ENCODE measurements around the gene CLDN6.
A peak's percentile ranks its signal among the peaks of the same experiment; 100 is the strongest.

The CLDN6 gene

GRCh38 chr16:3013491-3013951 lies 4.5 kb downstream of the CLDN6 start:
- no peak for DNase-seq (ENCODE audit: low spot score)

DNA sequence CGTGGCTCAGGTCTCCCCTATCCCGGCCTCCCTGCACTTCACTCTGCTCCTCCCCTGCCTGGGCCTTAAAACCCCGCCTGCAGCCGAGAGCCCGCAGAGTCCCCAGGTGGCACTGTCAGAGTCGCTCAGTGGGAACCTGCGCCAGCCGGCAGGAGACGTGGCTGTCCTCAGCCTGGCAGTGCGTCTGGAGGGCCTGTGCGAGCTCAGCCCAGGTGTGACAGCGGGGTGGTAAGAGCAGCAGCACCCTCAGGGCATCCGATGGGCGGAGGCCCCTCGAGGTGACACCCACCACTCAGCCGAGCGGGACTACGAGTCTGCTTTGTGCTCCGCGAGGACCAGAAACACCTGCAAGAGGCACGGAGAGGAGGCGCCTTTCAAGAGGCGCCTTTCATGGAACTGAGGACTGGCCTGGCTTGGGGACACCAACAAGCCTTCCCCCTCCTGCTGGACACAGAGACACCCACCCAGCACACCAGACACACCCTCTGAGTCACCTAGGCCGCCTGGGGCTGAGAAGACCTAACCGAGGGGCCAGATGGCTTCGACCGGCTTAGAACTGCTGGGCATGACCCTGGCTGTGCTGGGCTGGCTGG lies 5.1 kb downstream of the CLDN6 start, which contains the start of gene CLDN9:
CLDN9 (plus strand) TSS at position 96 of the 593 bp plus-strand sequence; CDS start at position 536, 440 bp downstream.
- DNase-seq (ENCODE audit: low spot score): no peak

DNA sequence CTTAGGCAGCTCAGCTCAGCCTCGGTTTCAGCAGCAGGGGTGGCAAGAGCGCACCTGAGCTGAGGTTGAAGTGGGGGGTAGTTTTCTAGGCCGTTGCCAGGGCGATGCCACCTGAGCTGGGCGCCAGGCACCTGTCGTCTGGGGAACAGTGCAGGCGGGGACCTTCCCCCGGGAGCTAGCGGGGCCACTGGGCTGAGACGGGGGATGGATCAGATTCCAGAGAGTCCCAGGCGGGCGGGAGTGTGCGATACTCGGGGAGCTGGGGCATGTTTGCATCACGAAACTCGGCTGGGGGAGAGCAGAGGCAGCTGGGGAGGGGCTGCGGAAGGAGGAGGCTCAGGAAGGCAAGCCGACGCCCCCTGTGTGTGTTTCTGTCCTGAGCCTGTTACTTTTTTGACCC lies 5.7 kb downstream of the CLDN6 start:
- no peak for DNase-seq (ENCODE audit: low spot score)

DNA sequence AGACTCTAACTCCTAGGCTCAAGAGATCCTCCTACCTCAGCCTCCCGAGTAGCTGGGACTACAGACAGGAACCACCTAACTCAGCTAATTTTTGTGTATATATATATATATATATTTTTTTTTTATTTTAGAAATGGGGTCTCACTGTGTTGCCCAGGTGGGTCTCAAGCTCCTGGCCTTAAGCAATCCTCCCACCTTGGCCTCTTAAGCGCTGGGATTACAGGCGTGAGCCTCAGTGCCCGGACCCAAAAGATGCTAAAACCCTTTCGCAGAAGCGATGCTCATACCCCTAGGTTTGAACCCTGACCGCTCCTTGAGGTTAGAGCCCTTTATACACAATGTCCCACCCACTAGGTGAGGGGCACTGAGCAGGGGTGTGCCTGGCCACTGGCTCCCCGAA lies 7.5 kb downstream of the CLDN6 start:
- no peak for DNase-seq (ENCODE audit: low spot score)

DNA sequence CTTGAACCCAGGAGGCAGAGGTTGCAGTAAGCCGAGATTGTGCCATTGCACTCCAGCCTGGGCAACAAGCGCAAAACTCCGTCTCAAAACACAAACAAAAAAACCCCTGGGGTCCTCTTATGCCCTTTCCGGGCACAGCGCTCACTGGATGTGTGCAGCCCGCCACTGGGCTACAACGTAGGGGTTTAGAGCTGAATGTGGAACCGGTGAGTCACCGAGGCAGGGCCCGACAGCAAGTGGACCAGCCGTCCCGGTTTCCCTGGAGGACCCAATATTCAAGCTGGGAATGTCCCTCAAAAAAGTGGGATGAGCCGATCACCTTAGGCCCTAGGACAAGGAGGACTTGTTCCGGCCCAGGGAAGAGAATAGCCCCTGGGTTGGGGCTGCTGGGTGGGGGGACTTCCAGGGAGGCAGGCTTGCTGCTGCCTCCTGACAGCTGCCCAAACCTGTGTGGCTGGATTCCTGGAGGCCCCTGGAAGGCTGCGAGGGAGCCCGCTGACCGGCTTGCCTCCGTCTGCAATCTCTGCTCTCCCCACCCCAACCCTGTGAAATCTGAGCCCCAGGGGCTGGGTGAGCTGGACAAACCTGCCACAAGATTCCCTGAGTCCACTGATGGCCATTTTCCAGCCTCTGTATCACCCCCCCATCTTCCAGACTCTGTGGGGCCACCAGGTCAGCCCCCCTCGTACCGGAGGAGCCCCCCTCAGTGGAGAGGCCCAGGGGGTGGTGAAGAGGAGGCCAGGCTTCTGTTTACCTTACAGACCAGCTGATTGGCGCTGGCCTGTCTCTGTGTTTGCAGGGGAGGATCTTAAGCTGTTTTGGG lies 8.2 kb downstream of the CLDN6 start:
- DNase-seq (ENCODE audit: low spot score): no peak

DNA sequence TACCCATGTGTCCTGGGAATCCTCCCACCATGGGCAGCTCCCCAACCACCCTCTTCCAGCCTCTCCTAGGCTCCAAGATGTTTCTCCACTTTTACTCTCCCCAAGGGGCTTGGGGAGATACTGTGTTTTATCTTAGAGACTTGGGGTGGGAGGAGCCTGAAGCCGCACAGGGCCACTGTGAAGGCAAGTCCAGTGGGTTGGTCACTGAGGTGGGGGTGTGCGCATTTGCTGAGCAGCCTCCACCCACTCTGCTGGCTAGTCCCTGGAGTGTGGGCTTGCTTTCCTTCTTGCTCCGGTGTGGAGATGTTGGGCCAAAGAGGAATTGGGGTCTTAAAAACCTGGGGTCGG lies 9.3 kb downstream of the CLDN6 start:
- no peak for DNase-seq (ENCODE audit: low spot score)

- no peak for DNase-seq (ENCODE audit: low spot score)
Measured at GRCh38 chr16:3007957-3008689, 9.9 kb downstream of the CLDN6 start.

- DNase-seq (ENCODE audit: low spot score): no peak
Measured at GRCh38 chr16:3007059-3007956, 10.7 kb downstream of the CLDN6 start.

DNA sequence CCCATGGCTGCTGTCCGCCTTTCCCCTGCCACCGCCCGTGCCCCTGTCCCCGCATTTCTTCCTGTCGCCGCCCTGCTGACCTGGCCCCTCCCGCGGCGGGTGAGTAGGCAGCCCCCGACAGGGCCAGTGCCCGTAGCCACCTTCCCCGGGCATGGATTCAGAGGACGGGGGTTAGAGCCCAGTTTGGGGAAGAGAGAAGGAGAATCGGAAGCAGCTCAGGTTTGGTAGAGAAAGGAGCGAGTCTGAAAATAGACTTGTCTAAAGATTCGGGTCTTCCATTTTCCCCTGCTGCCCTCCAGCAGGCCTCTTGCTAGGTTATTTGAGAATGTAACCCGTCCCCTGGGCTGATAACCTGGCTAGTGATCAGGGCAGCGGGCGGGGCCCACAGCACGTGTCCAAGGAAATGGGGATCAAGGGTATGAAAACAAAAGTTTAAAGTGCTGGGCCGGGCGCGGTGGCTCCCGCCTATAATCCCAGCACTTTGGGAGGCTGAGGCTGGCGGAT lies 13.2 kb downstream of the CLDN6 start:
- no peak for DNase-seq (ENCODE audit: low spot score)

DNA sequence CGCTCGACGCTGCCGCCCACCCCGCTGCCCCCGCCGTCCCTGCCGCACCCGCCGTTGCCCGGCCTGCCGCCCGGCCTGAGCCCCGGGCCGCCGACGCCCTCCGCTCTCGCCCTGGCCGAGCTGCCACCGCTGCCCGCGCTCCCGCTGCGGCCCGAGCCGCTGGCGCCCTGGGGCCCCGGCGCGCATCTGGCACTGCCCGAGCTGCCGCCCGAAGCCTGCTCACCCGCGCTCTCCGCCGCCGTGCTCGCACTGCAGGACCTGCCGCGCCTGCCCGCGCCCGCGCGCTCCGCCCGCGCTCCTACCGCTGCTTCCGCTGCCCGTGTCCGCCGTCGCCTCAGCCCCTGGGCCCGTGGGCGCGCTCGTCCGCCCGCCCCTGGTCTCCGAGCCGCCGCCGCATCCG lies 13.7 kb downstream of the CLDN6 start:
- no peak for DNase-seq (ENCODE audit: low spot score)

- DNase-seq (ENCODE audit: low spot score): peak; percentile 99
Measured at GRCh38 chr16:3003582-3004270, 14.3 kb downstream of the CLDN6 start.

DNA sequence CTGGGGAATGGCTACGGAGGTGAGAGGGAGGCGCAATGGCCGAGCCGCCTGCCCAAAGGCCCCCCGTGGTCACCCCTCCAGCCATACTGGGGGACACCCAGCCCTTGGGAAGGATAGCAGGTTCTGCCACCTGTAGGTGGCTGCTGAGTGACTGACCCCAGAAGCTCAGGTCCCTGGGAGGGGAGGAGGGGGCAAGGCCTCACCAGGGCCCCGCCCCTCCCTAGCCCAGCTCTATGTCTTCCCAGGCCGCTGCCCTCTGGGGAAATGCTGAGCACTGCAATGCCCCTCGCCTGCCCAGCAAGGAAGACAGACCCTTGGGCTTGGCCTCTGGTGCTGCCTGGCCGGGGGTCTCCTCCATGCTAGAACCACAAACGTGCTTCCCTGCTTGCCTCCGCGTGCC lies 16.7 kb downstream of the CLDN6 start:
- DNase-seq (ENCODE audit: low spot score): no peak

DNA sequence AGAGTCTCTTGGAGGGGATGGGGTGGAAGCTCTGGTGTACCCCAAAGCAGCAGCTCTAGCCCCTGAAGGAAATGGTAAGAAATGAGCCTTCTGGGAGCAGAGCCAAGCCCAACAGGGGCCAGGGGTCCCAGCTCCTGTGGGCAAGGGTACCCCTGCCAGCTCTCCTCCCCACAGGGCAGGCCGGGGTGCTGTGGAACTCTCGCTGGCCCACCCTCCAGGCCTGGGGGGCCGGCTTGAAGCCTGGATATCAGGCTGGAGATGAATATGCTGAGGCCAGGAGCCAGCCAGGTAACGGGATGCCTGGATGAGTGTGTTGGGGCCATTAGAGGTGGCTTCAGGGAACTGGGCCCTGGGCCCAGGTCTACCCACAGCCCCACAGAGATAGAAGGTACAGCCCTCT lies 17.4 kb downstream of the CLDN6 start:
- DNase-seq (ENCODE audit: low spot score): no peak

- no peak for DNase-seq (ENCODE audit: low spot score)
Measured at GRCh38 chr16:2999929-3000328, 18.1 kb downstream of the CLDN6 start.

DNA sequence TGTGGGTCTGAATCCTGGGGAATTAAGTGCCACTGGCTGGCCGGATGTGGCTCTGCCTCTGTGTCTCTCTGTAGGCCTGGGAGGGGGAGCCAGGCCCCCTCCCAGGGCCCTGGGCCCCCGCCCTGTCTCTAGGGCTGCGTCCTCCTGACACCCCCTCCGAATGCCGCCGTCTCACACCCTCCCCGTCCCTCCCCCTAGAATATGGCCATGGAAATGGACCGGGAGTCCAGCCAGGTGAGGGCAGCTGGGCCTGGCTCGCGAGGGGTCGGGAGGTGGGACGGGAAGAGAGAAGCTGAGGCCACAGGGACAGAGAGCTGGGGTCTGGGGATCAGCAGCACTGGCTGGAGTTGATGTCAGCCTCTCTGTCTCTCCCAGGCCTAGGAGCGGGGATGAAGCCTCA lies 21.7 kb downstream of the CLDN6 start:
- no peak for DNase-seq (ENCODE audit: low spot score)

DNA sequence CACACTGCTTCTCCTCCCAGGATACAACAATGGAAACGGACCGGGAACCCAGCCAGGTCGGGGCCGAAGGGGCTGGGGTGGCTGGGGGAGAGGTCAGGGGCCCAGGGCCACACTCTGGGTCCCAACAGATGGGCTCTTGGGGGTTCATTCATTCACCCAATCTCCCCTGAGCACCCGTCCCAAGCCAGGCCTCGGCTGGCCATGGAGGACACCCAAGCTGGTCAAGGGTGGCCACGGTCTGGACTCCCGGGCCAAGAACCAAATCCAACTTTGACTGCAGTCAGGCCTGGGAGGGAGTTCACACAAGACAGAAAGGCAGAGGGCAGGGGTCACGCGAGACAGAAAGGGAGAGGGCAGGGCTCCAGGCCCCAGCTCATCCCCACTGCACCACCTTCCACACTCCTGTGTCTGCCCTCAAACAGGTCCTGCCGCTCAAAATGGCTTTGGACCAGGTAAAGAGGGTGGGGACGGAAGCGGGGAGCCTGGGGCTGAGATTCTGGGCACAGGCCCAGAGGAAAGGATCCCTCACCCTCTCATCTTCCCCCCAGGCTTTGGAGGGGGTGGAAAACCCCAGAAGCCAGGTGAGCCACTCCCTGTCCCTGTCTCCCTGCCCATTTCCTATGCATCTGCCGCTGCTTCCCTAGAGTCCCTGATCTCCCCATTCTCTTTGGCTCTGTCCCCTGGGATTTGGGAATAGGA lies 25.5 kb downstream of the CLDN6 start:
- no peak for DNase-seq (ENCODE audit: low spot score)

DNA sequence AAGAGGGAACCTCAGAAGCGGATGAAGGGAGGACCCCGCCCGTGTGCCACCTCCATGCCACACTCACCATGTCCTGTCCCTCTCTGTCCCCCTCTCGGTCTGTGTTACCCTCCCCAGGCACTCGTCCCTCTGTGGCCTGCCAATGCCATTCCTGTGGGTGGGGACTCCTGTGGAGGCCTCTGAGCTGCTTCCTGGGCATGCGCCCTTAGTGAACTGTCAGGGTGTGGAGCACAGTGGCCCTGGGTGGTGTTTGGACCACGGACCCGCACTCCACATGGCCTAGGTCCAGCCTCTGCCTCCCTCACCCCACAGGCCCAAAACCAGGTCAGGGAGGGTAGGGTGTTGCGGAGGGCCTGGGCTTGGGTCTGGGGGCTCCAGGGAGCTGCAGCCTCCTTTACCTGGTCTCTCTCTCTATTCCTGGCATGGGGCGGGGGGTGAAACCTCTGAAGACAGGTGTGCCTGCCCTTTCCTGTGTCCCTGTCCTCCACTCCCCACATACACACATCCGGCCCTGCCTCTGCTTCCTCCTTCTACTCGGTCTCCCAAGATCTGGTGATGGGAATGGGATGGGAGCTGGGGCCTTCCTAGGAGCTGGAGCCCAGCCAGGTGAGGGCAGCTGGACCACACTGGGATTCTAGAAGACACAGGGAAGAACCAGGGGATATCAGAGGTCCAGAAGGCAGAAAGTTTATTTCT lies 26.3 kb downstream of the CLDN6 start:
- no peak for DNase-seq (ENCODE audit: low spot score)

GRCh38 chr16:2990891-2991290 lies 27.1 kb downstream of the CLDN6 start:
- no peak for DNase-seq (ENCODE audit: low spot score)

DNA sequence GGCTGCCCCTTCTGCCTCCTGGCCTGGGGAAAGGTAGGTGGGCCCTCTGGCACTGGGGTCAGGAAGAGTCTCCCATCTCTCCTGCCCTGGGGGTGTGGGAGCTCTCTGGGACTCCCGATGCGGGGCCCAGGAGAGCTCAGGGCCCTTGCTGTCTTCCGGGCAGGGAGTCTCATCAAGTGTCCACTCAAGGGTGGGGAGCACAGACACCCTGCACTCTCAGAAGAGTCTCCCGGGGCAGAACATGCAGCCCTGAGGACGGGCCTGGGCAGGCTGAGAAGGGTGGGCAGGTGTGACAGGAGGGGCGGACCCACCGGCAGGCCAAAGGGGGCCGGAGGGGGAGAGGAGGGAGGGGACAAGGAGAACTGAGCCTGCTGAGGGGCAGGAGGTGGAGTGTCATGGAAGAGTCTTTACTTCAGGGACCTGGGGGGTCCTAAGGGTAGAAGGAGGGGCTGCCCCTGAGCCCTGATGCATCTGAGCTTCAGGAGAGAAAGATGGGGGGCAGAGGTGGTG lies 29.3 kb downstream of the CLDN6 start:
- no peak for DNase-seq (ENCODE audit: low spot score)

- no peak for DNase-seq (ENCODE audit: low spot score)
Measured at GRCh38 chr16:2987833-2988232, 30.1 kb downstream of the CLDN6 start.

All from GM03348 (cell line).